ENCODE data around the gene SULT4A1.

SULT4A1 gene

DNA sequence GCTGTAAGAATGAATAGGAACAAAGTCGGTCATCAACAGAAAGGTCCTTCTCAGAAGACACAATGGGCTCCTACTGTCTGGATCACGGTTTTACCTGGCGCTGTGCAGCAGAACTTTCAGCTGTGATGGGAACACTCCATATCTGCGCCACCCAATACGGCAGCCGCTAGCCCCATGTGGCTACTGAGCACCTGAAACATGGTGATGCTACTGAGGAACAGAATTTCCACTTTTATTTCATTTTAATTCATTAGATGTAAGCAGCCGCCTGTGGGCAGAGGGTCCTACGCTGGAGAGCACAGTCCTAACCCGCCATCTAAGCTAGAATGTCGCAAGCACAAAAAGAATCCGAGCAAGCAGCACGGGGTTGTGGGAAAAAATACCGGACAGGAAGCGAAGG, 2.7 kb downstream of the SULT4A1 start:
- DNase-seq, result no peak

GRCh38 chr22:43859176-43859575, 3.1 kb downstream of the SULT4A1 start:
- no peak for DNase-seq

- DNase-seq, result no peak
These were observed 4.0 kb downstream of the SULT4A1 start for GRCh38 chr22:43858156-43858895.

DNA sequence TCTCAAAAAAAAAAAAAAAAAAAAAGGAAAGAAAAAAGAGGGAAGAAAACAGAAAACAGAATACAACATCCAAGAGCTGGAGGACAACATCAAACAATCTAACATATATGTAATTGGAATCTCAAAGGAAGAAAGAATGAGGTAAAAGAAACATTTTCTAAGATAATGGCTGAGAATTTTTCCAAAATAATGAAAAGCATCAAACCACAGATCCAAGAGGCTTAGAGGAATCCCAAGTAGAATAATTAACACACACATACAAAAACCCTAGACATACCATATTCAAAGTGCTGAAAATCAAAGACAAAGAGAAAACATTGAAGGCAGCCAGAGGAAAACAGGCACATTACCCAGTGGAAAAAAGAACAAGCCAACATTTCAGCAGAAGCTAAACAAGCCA, 4.9 kb downstream of the SULT4A1 start:
- no peak for DNase-seq

GRCh38 chr22:43855431-43855830, 6.9 kb downstream of the SULT4A1 start:
- DNase-seq, result no peak

DNA sequence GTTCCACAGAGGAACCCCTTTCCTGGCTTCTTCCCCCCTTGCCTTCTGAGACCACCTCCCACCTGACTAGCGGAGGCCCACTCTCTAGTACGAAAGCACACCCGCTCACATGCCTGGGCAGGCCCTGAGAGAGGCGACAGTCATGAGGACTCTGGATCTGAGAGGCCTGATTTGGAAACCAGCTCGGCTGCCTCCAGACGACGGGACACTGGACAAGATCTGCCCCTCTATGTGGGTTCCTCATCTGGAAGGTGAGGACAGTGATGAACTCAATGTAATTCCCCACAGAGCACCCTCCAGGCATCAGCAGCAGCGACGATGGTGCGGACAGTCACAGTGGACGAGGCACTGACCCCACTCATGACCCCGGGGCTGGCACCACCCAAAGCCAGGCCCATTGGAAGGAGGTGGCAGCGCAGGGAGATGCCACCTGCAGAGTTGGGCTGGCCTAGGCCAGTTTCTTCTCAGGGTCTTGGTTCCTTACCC, 7.5 kb downstream of the SULT4A1 start:
- DNase-seq, result no peak

GRCh38 chr22:43854121-43854785, 8.1 kb downstream of the SULT4A1 start:
- DNase-seq, result no peak

- DNase-seq, result no peak
These were observed 8.9 kb downstream of the SULT4A1 start for GRCh38 chr22:43853328-43853931.

GRCh38 chr22:43852573-43853327, 9.6 kb downstream of the SULT4A1 start:
- DNase-seq, result no peak

DNA sequence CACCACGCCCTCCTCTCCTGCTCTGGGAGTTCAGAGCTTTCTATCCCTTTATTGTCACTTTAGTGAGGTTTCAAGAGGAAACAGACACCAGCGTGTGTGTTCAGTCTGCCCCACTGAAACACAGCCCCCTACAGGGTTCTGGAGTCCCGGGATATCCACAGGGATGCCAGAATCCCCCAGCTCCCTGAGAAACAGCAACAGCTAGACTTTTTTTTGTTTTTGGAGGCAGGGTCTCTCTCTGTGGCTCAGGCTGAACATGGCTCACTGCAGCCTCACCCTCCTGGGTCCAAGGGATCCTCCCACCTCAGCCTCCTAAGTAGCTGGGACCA, 10.4 kb downstream of the SULT4A1 start:
- DNase-seq, result no peak

DNA sequence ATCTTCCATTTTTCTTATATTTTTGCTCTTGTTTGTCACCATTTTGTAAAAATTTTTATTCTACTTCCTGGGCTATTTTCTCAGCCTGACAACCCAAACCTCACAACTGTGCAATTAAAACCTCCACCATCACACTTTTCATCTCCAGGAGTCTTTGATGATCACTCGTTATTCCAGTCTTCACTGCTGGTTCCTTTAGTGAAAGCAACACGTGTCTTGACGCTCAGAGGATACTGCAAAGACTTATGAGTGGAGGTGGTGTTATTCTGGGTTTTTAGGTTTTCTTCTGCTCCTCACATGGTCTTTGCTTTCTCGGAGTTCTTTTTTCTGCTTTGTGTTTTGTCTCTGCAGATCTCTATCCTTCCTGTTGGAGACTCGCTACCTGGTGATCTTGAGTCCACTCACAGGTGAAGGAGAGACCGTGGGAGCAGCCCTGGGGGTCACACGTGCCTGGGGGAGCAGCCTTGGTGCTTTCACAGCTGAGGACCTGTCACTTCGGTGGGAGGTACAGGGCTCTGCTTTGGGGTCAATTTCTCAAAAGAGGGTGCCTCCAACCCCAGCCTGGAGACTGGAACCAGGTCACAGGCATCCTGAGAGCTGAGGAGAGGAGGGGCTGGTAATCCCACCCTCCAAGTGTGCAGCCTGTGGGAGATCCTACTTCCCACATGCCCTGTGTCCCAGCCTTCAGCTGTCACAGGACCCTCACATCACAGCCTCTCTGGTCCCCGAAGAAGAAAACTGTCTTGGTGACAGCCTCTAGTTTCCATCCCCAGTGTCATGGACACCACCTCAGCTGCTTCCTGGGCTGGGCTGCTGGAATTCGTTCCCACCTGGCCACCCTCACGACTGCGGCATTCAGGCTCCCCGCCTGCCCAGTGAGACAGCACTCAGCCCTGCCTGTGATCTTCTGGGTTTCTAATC, 11.0 kb downstream of the SULT4A1 start:
- DNase-seq, result no peak

- DNase-seq, result no peak
These were observed 11.8 kb downstream of the SULT4A1 start for GRCh38 chr22:43850529-43850928.

DNA sequence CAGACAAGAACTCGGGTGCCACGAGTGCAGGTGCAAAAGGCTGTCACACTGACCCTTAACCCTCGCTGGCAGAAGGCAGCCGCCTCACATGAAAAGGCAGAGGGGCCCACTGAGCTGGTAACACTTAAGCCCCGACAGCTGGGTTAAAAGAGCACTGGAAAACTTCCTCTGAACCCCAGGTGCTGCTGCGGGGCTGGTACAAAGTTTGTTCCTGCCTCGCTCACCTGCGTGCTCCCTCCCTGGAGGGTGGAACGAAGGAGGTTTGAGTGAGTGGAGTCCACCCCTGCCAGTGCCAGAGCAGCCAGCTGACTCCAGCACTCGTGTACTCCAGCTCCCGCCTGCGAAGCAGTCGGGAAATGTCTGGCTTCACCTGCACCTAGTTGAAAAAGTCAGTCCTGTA, 12.6 kb downstream of the SULT4A1 start:
- no peak for DNase-seq

DNA sequence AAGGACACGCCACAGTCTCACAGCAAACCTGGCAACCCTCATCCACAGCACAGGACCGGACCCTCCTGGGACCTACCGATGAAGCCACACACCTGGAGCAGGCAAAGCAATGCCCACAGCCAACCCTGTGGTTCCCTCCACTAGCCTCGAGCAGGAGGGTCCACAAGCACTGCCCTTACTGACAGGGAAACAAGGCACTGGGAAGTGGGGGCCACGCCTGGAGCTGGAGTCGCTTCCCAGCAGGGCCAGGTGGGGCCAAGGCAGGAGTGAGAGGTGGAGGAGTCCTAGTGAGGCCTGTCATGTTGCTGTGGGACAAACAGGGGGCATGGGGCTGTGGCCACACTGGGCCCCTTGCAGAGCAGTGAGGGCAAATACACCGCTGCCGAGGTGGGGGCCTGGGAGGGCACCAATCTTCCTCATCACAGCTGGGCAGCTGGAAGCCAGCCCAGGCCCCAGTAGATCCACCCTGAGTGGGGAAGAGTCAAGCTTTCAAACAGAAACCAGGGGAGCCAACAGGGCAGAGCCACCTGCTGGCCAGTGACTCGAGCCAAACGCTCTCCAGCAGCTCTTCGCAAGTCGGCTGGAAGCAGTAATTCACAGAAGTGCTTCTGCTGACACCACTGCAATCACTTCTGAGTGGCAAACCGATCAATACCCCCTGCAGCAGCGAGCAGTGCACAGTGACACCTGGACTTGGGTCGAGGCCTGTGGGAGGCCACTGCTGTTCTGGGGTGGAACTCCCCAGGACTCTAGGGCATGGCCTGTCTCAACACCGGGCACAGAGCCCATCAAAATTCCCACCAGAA, 13.7 kb downstream of the SULT4A1 start:
- peak; percentile 49 for DNase-seq

GRCh38 chr22:43847376-43848289, 14.7 kb downstream of the SULT4A1 start:
- DNase-seq, result no peak

- DNase-seq, result no peak
These were observed 15.3 kb downstream of the SULT4A1 start for GRCh38 chr22:43846966-43847365.

DNA sequence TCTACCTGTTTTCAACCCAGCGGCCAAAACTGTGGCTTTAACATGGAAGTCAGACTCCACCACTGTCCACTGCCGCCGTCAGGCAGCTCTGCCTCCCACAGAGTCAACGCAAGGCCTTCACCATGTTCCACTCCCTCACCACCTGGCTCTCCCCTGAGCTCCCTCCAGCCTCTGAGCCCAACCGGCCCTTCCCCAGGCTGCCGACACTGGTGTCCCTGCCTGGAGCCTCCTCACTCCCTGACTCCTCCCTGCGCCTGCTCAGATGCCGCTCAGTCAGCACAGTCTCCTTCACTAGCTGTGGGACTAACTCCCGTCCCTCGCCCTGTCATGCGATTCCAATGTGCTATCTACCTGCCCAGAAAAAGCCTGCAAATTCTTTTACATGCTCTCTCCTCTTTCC, 16.3 kb downstream of the SULT4A1 start:
- DNase-seq, result no peak

DNA sequence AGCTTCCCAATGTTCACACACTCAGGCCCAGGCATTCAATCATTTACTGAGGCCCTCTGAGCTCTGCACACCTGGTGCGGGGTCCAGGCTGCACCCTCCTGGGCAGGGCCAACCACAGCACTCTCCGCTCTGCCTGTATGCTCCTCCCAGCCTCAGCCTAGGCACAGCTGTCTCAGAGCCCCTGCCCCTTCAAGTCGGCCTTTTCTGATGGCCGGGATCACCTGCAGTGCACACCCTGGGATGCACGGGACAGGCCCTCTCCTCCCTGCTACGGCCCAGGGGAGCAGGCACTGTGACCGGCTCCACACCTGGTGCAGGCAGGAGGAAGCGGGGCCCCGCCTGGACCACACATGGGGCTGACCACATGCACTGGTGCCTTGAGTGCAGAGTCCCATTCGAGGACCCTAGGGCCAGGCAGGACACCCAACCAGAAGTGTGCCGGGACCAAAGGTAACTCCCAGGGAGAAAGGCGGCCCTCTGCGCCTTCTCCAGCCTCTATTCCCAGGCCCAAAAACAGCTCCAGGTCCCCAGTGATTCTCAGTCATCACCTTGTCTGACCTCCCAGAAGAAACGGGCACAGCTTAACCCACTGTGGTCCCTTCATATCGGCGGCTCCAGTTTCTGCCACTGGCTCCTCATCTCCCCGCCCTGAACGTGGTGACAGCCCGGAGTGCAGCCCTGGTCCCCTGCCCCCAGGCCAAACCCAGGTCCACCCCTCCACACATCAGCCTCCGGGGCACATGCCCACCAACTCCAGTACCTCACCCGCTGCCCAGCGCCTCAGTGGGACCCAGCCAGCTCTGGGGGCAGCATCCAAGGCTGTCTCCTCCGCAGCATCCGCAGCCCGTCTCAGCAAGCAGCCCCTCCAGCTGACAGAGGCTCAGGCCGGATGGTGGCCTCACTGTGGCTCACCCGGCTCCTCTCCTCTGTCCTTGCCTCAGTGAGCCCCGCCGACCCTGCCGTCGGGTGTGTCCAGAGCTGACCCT, 17.5 kb downstream of the SULT4A1 start:
- DNase-seq, result no peak
